Measurements from ENCODE around the gene CPLX1. TPM values are rescaled to one million over a fixed set of nuclear protein-coding genes. Genes with fewer than 3 reads are reported as not detected.
"Not testable (repeated sequence)": the region's sequence is repeated elsewhere in the genome, so short reads cannot be mapped to it uniquely, and the experiment has no call there.

The CPLX1 gene
- total RNA-seq, 1 experiment from 2014 or later, result 0.58 TPM

GRCh38 chr4:790466-790820 is 35.5 kb downstream of the CPLX1 start:
- in situ Hi-C loops (cut with HindIII; ENCODE audit: low pct_unique_long_range_greater_than_20kb, low sequenced_read_pairs), result no loop called here
- DNase-seq (ENCODE audit: low read depth, low spot score), result no peak

- in situ Hi-C loops (cut with HindIII; ENCODE audit: low pct_unique_long_range_greater_than_20kb, low sequenced_read_pairs), result no loop called here
- DNase-seq (ENCODE audit: low read depth, low spot score), result no peak
Measured at GRCh38 chr4:789571-790465, 36.1 kb downstream of the CPLX1 start.

GRCh38 chr4:788636-789297 is 37.2 kb downstream of the CPLX1 start:
- no peak for DNase-seq (ENCODE audit: low read depth, low spot score)
- in situ Hi-C loops (cut with HindIII; ENCODE audit: low pct_unique_long_range_greater_than_20kb, low sequenced_read_pairs), result no loop called here

- in situ Hi-C loops (cut with HindIII; ENCODE audit: low pct_unique_long_range_greater_than_20kb, low sequenced_read_pairs), result no loop called here
- no peak for DNase-seq (ENCODE audit: low read depth, low spot score)
Measured at GRCh38 chr4:788006-788635, 37.8 kb downstream of the CPLX1 start.

GRCh38 chr4:787561-787981 is 38.4 kb downstream of the CPLX1 start:
- in situ Hi-C loops (cut with HindIII; ENCODE audit: low pct_unique_long_range_greater_than_20kb, low sequenced_read_pairs), result no loop called here
- no peak for DNase-seq (ENCODE audit: low read depth, low spot score)

- DNase-seq (ENCODE audit: low read depth, low spot score), result no peak
- in situ Hi-C loops (cut with HindIII; ENCODE audit: low pct_unique_long_range_greater_than_20kb, low sequenced_read_pairs), result no loop called here
Measured at GRCh38 chr4:786861-787300, 39.0 kb downstream of the CPLX1 start.

- in situ Hi-C loops (cut with HindIII; ENCODE audit: low pct_unique_long_range_greater_than_20kb, low sequenced_read_pairs), result no loop called here
- DNase-seq (ENCODE audit: low read depth, low spot score), result no peak
Measured at GRCh38 chr4:786074-786741, 39.7 kb downstream of the CPLX1 start.

GRCh38 chr4:785332-786073 is 40.4 kb downstream of the CPLX1 start:
- no peak for DNase-seq (ENCODE audit: low read depth, low spot score)
- in situ Hi-C loops (cut with HindIII; ENCODE audit: low pct_unique_long_range_greater_than_20kb, low sequenced_read_pairs), result no loop called here

GRCh38 chr4:784401-785331 is 41.3 kb downstream of the CPLX1 start:
- in situ Hi-C loops (cut with HindIII; ENCODE audit: low pct_unique_long_range_greater_than_20kb, low sequenced_read_pairs), result no loop called here
- no peak for DNase-seq (ENCODE audit: low read depth, low spot score)

GRCh38 chr4:781493-782216 is 44.3 kb downstream of the CPLX1 start:
- in situ Hi-C loops (cut with HindIII; ENCODE audit: low pct_unique_long_range_greater_than_20kb, low sequenced_read_pairs), result no loop called here
- peak; percentile 98 for DNase-seq (ENCODE audit: low read depth, low spot score)

GRCh38 chr4:780716-781492 is 45.0 kb downstream of the CPLX1 start:
- in situ Hi-C loops (cut with HindIII; ENCODE audit: low pct_unique_long_range_greater_than_20kb, low sequenced_read_pairs), result no loop called here

GRCh38 chr4:780255-780654 is 45.7 kb downstream of the CPLX1 start:
- DNase-seq (ENCODE audit: low read depth, low spot score); in situ Hi-C loops (cut with HindIII; ENCODE audit: low pct_unique_long_range_greater_than_20kb, low sequenced_read_pairs): not testable (repeated sequence)

More at GRCh38 chr4:780716-781492, 45.0 kb downstream of the CPLX1 start:
- DNase-seq (ENCODE audit: low read depth, low spot score), result no peak

- in situ Hi-C loops (cut with HindIII; ENCODE audit: low pct_unique_long_range_greater_than_20kb, low sequenced_read_pairs), result no loop called here
- no peak for DNase-seq (ENCODE audit: low read depth, low spot score)
Measured at GRCh38 chr4:779555-779954, 46.4 kb downstream of the CPLX1 start.

- in situ Hi-C loops (cut with HindIII; ENCODE audit: low pct_unique_long_range_greater_than_20kb, low sequenced_read_pairs), result no loop called here
- DNase-seq (ENCODE audit: low read depth, low spot score), result no peak
Measured at GRCh38 chr4:777520-778262, 48.2 kb downstream of the CPLX1 start.
